OCI-LY3 (cell line): Measurements from ENCODE around the gene MARF1.

Source experiments
- H2AFZ ChIP-seq: fragments of 200-600, 300-600 bp; shearing (Covaris generic); 2 replicates; pipeline ENCODE4 v1.6.0; 2014; ENCODE audit warnings: antibody characterized with exemption, low read depth, low read length
- H3K27ac ChIP-seq: fragments of 200-600, 300-600 bp; sonication (generic); 2 replicates; pipeline ENCODE4 v1.5.1; 2014; ENCODE audit warnings: mild to moderate bottlenecking, low read length, moderate library complexity, mixed read lengths
- H3K27me3 ChIP-seq: fragments of 200-600, 300-600 bp; sonication (generic); 2 replicates; pipeline ENCODE4 v1.6.1; 2014; ENCODE audit warnings: low read depth, low read length, mixed read lengths
- H3K36me3 ChIP-seq: fragments of 200-600, 300-600 bp; sonication (generic); replicated peaks from 2 replicates; pipeline ENCODE3; 2014; ENCODE audit warnings: low read depth, low read length, mixed read lengths
- H3K4me1 ChIP-seq: fragments of 300-600, 200-600 bp; sonication (generic); 2 replicates; pipeline ENCODE4 v1.6.1; 2014; ENCODE audit warnings: low read length, mixed read lengths
- H3K4me2 ChIP-seq: fragments of 200-600, 300-600 bp; sonication (generic); 2 replicates; pipeline ENCODE4 v1.6.1; 2014; ENCODE audit warnings: low read length, mixed read lengths
- H3K4me3 ChIP-seq: fragments of 300-600, 200-600 bp; sonication (generic); 2 replicates; pipeline ENCODE4 v1.5.1; 2014; ENCODE audit warnings: antibody characterized with exemption, mild to moderate bottlenecking, low read length, moderate library complexity
- H3K79me2 ChIP-seq: fragments of 300-600, 200-600 bp; shearing (Covaris generic); 2 replicates; pipeline ENCODE4 v1.6.1; 2014; ENCODE audit warnings: mild to moderate bottlenecking, low read length, mixed read lengths
- H3K9ac ChIP-seq: fragments of 300-600, 200-600 bp; shearing (Covaris generic); 2 replicates; pipeline ENCODE4 v1.6.0; 2014; ENCODE audit warnings: mild to moderate bottlenecking, low read length, moderate library complexity
- H3K9me3 ChIP-seq: fragments of 200-600, 300-600 bp; shearing (Covaris generic); 2 replicates; pipeline ENCODE4 v1.6.1; 2014; ENCODE audit warnings: low read length, mixed read lengths; ENCODE audit not compliant: insufficient read depth
- H4K20me1 ChIP-seq: fragments of 200-600, 300-600 bp; sonication (generic); 2 replicates; pipeline ENCODE4 v1.6.1; 2016; ENCODE audit warnings: low read length, mixed read lengths; ENCODE audit not compliant: insufficient read depth
- EZH2phosphoT487 ChIP-seq: fragments of 200-600 bp; shearing (Covaris generic); IDR thresholded peaks from 2 replicates; pipeline ENCODE4 v1.6.1; 2018; ENCODE audit warnings: antibody characterized with exemption, mixed run types, low read depth
- TF ChIP-seq, protein P1 (sequence below): fragments of 200-600, 300-600 bp; sonication (generic); IDR thresholded peaks from 2 replicates; pipeline ENCODE4 v1.5.1; 2014; ENCODE audit warnings: antibody characterized with exemption, low read length, low read depth

MARF1 gene

DNA sequence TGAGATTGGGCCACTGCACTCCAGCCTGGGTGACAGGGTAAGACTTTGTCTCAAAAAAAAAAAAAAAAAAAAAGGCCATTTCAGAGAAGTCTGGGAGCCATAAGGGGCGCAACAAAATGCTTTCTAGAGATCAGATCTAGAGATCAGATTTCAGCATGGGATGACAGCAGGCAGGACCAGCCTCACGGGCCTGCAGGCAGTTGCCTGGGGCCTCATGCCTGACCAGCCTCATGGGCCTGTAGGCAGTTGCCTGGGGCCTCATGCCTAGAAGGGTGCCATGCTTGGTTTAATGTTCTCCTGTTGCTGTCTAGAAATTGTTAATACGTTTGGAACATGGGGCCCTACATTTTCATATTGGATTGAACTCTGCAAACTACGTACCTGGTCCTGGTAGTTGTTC, 59.4 kb downstream of the MARF1 start:
- Histone ChIP-seq H3K4me3 (no peak overlapping the region), H3K27me3 (no peaks in the 10 kb centered on the region), H2AFZ (no peak overlapping the region), H3K79me2 (no peaks in the 10 kb centered on the region), H3K9me3 (peaks cover 22% of the 10 kb centered on the region), H3K4me2 (no peak overlapping the region), H3K27ac (no peak overlapping the region), H3K9ac (no peak overlapping the region), H3K36me3 (peaks cover 29% of the 10 kb centered on the region), H3K4me1 (peaks cover 11% of the 10 kb centered on the region), H4K20me1 (no peaks in the 10 kb centered on the region)
- TF ChIP-seq, protein P1, sequence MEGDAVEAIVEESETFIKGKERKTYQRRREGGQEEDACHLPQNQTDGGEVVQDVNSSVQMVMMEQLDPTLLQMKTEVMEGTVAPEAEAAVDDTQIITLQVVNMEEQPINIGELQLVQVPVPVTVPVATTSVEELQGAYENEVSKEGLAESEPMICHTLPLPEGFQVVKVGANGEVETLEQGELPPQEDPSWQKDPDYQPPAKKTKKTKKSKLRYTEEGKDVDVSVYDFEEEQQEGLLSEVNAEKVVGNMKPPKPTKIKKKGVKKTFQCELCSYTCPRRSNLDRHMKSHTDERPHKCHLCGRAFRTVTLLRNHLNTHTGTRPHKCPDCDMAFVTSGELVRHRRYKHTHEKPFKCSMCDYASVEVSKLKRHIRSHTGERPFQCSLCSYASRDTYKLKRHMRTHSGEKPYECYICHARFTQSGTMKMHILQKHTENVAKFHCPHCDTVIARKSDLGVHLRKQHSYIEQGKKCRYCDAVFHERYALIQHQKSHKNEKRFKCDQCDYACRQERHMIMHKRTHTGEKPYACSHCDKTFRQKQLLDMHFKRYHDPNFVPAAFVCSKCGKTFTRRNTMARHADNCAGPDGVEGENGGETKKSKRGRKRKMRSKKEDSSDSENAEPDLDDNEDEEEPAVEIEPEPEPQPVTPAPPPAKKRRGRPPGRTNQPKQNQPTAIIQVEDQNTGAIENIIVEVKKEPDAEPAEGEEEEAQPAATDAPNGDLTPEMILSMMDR: no peak
- TF ChIP-seq EZH2phosphoT487: no peak

- H3K4me2 ChIP-seq: peak overlapping the region; percentile 32
- peaks cover 6% of the 10 kb centered on the region for H3K9me3 ChIP-seq
- peaks cover 11% of the 10 kb centered on the region for H3K4me1 ChIP-seq
- H4K20me1 ChIP-seq: no peaks in the 10 kb centered on the region
- no peaks in the 10 kb centered on the region for H3K27me3 ChIP-seq
- no peak overlapping the region for H3K4me3 ChIP-seq
- H3K27ac ChIP-seq: peak overlapping the region; percentile 20; the same call in 1 of the 2 replicates
- H3K9ac ChIP-seq: no peak overlapping the region; the same call in 1 of the 2 replicates
- TF ChIP-seq, protein P1: no peak
- TF ChIP-seq EZH2phosphoT487: no peak
- peaks cover 6% of the 10 kb centered on the region for H3K36me3 ChIP-seq
- no peaks in the 10 kb centered on the region for H3K79me2 ChIP-seq
- H2AFZ ChIP-seq: peak overlapping the region; percentile 59; the same call in 1 of the 2 replicates
Observed at GRCh38 chr16:15581127-15581815, 61.7 kb downstream of the MARF1 start.

GRCh38 chr16:15578824-15579223, 64.1 kb downstream of the MARF1 start:
- Histone ChIP-seq H3K9ac (no peak overlapping the region), H3K27ac (no peak overlapping the region), H3K4me2 (no peak overlapping the region), H3K79me2 (no peaks in the 10 kb centered on the region), H2AFZ (no peak overlapping the region), H3K4me1 (peaks cover 11% of the 10 kb centered on the region), H3K36me3 (no peaks in the 10 kb centered on the region), H3K27me3 (no peaks in the 10 kb centered on the region), H3K9me3 (no peaks in the 10 kb centered on the region), H3K4me3 (no peak overlapping the region), H4K20me1 (no peaks in the 10 kb centered on the region)
- TF ChIP-seq, protein P1: no peak
- TF ChIP-seq EZH2phosphoT487: no peak

DNA sequence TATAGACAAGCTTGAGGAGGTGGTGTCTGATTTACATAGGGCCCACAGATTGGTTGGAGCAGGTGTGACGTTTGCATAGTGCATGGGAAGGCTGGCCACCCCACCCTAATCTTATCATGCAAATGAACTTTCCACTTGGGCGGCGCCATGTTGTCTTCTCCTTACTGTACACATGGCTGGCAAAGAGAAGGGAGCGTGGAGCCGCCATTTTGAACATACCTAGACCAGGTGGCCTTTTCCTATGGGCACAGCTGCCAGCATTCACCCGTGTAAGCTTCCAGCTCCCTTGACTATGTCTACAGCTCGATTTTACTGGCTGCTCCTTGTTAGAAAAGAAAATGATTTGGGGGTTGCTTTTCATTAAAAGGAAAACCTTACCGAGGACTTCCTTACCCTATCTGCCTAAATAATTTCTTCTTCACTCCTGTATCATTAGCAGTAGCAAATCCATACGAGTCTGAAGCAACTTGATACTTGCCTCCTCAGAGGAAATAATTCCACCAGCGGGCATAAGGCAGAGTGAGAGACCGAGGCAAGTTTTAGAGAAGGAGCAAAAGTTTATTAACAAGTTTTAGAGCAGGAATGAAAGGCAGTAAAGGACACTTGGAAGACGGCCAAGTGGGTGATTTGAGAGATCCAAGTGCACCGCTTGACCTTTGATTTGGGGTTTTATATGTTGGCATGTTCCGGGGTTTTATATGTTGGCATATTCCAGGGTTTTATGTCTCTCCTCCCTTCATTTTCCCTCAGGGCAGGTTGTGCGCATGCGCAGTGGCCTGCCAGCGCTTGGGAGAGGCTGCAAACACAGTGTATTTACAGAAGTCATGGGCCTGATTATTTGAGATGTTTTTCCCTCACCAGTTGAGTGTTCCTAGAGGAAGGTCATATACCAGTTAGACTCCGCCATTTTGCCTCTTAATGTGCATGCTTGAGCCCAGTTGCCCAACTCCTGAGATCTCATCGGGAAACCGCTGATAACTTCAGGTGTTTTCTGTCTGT, 65.7 kb downstream of the MARF1 start:
- Histone ChIP-seq H3K27me3 (no peaks in the 10 kb centered on the region), H3K9me3 (peaks cover 11% of the 10 kb centered on the region; the same call in 1 of the 2 replicates), H2AFZ (no peak overlapping the region), H3K36me3 (peaks cover 10% of the 10 kb centered on the region), H3K4me2 (no peak overlapping the region), H3K4me1 (peaks cover 23% of the 10 kb centered on the region), H4K20me1 (no peaks in the 10 kb centered on the region), H3K9ac (no peak overlapping the region), H3K4me3 (no peak overlapping the region), H3K27ac (no peak overlapping the region), H3K79me2 (no peaks in the 10 kb centered on the region)
- TF ChIP-seq, protein P1: no peak
